Activated naive CD8-positive, alpha-beta T cell treated with anti-CD3 and anti-CD28 coated beads, Interleukin-2, amount 10 ng/mL, durations not matched to agents 7 days and 5 days (primary cell): Measurements from ENCODE around the gene NR2F6. TPM values are rescaled to one million over a fixed set of nuclear protein-coding genes. Genes with fewer than 3 reads are reported as not detected.
A peak's percentile ranks its signal among the peaks of the same experiment; 100 is the strongest.
"Not testable (repeated sequence)": the region's sequence is repeated elsewhere in the genome, so short reads cannot be mapped to it uniquely, and the experiment has no call there.

Source experiments
- ATAC-seq: fragments of 150-1000 bp; cut with Tn5 transposase; one replicate; pipeline ENCODE4 v1.10.0; 2021; ENCODE audit warnings: low read depth, moderate library complexity
- POLR2A ChIA-PET: fragments of 350-600 bp; sonication (Branson Sonifier 250); formaldehyde crosslinking; loops from one replicate; lab custom pipeline; 2021; ENCODE audit warnings: antibody characterized with exemption; lab: Charles Lee
- DNase-seq: peaks from one replicate; pipeline ENCODE4 v3.0.0; 2021
- H3K27ac Mint-ChIP-seq: one replicate; pipeline ENCODE4 v1.8.0; 2022; ENCODE audit warnings: mild to moderate bottlenecking, mixed read lengths
- H3K27me3 Mint-ChIP-seq: one replicate; pipeline ENCODE4 v1.8.0; 2022; ENCODE audit warnings: mild to moderate bottlenecking, moderate library complexity, mixed read lengths
- H3K36me3 Mint-ChIP-seq: one replicate; pipeline ENCODE4 v1.8.0; 2021; ENCODE audit warnings: mild to moderate bottlenecking, mixed read lengths
- H3K4me1 Mint-ChIP-seq: one replicate; pipeline ENCODE4 v1.8.0; 2021; ENCODE audit warnings: mixed read lengths
- H3K4me3 Mint-ChIP-seq: one replicate; pipeline ENCODE4 v1.8.0; 2022; ENCODE audit warnings: mild to moderate bottlenecking, moderate library complexity, mixed read lengths
- H3K9me3 Mint-ChIP-seq: one replicate; pipeline ENCODE4 v1.8.0; 2021; ENCODE audit warnings: mixed read lengths
- total RNA-seq, 2 experiments: library from RNA; stranded (reverse); gene quantifications; one replicate each; pipeline ENCODE4 v1.2.3, GENCODE V29; 2021

NR2F6 gene
- total RNA-seq, 2 experiments from 2014 or later, result 2.3 to 3.0 TPM

- Mint-ChIP-seq H3K4me1 (peaks cover 9% of the 10 kb centered on the region), H3K36me3 (peaks cover 22% of the 10 kb centered on the region)
- POLR2A ChIA-PET, result no interaction called here
Observed at GRCh38 chr19:17209126-17210036, 36.3 kb downstream of the NR2F6 start.

GRCh38 chr19:17206736-17207581 lies 38.8 kb downstream of the NR2F6 start:
- Mint-ChIP-seq H3K4me3 (no peak overlapping the region), H3K27ac (no peak overlapping the region)

More at GRCh38 chr19:17209126-17210036, 36.3 kb downstream of the NR2F6 start:
- DNase-seq (peak; percentile 55), ATAC-seq (peak; percentile 38)
- Mint-ChIP-seq H3K27ac (no peak overlapping the region), H3K27me3 (no peaks in the 10 kb centered on the region), H3K4me3 (no peak overlapping the region), H3K9me3 (no peaks in the 10 kb centered on the region)

GRCh38 chr19:17205237-17206140 lies 40.2 kb downstream of the NR2F6 start:
- H3K27me3 Mint-ChIP-seq, result no peaks in the 10 kb centered on the region
- DNase-seq, result peak; percentile 52
- POLR2A ChIA-PET, result interaction anchor here (1.0 to 3.4 kb wide), 2 partner anchors 10 to 76 kb away, joined by 3 to 15 read pairs; partner anchors contain the start of gene USE1
- peaks cover 48% of the 10 kb centered on the region for H3K36me3 Mint-ChIP-seq
- ATAC-seq, result peak; percentile 69
- H3K4me1 Mint-ChIP-seq, result peaks cover 7% of the 10 kb centered on the region
- H3K4me3 Mint-ChIP-seq, result no peak overlapping the region
- H3K9me3 Mint-ChIP-seq, result no peaks in the 10 kb centered on the region
- no peak overlapping the region for H3K27ac Mint-ChIP-seq

More at GRCh38 chr19:17206736-17207581, 38.8 kb downstream of the NR2F6 start:
- Mint-ChIP-seq H3K27me3 (no peaks in the 10 kb centered on the region), H3K36me3 (peaks cover 37% of the 10 kb centered on the region), H3K4me1 (peaks cover 7% of the 10 kb centered on the region), H3K9me3 (no peaks in the 10 kb centered on the region)
- ATAC-seq (no peak), DNase-seq (no peak)
- POLR2A ChIA-PET, result interaction anchor here (1.5 to 3.4 kb wide), 2 partner anchors 8 to 29 kb away, joined by 3 to 15 read pairs; partner anchors contain the start of gene USE1

- DNase-seq (no peak), ATAC-seq (no peak)
- no peak overlapping the region for H3K27ac Mint-ChIP-seq
- H3K4me1 Mint-ChIP-seq, result no peaks in the 10 kb centered on the region
- H3K4me3 Mint-ChIP-seq, result no peak overlapping the region
- no peaks in the 10 kb centered on the region for H3K27me3 Mint-ChIP-seq
- POLR2A ChIA-PET, result interaction anchor here (0.7 kb wide), 1 partner anchor 32 kb away, joined by 3 read pairs; no protein-coding TSS in a partner anchor
- H3K9me3 Mint-ChIP-seq, result no peaks in the 10 kb centered on the region
- H3K36me3 Mint-ChIP-seq, result peaks cover 53% of the 10 kb centered on the region
Observed at GRCh38 chr19:17202713-17203112, 43.0 kb downstream of the NR2F6 start.

- no peak for DNase-seq
- no peak overlapping the region for H3K27ac Mint-ChIP-seq
- H3K9me3 Mint-ChIP-seq, result no peaks in the 10 kb centered on the region
- no peak for ATAC-seq
- peaks cover 56% of the 10 kb centered on the region for H3K36me3 Mint-ChIP-seq
- no peak overlapping the region for H3K4me3 Mint-ChIP-seq
- no peaks in the 10 kb centered on the region for H3K27me3 Mint-ChIP-seq
- peaks cover under 1% of the 10 kb centered on the region for H3K4me1 Mint-ChIP-seq
- POLR2A ChIA-PET, result no interaction called here
Observed at GRCh38 chr19:17202249-17202648, 43.5 kb downstream of the NR2F6 start.

- DNase-seq, result no peak
- Mint-ChIP-seq H3K27me3 (no peaks in the 10 kb centered on the region), H3K36me3 (peaks cover 63% of the 10 kb centered on the region), H3K4me1 (peaks cover 6% of the 10 kb centered on the region), H3K4me3 (no peak overlapping the region), H3K9me3 (no peaks in the 10 kb centered on the region), H3K27ac (no peak overlapping the region)
- no peak for ATAC-seq
- POLR2A ChIA-PET, result interaction anchor here (1.1 kb wide), 1 partner anchor 11 kb away, joined by 3 read pairs; no protein-coding TSS in a partner anchor
Observed at GRCh38 chr19:17200408-17201079, 45.2 kb downstream of the NR2F6 start.

GRCh38 chr19:17197666-17198065 lies 48.1 kb downstream of the NR2F6 start:
- Mint-ChIP-seq H3K27ac (no peak overlapping the region), H3K27me3 (no peaks in the 10 kb centered on the region), H3K4me3 (no peak overlapping the region), H3K36me3 (peaks cover 53% of the 10 kb centered on the region), H3K4me1 (peaks cover 6% of the 10 kb centered on the region), H3K9me3 (no peaks in the 10 kb centered on the region)
- DNase-seq (no peak), ATAC-seq (no peak)
- POLR2A ChIA-PET, result no interaction called here

GRCh38 chr19:17196610-17197009 lies 49.1 kb downstream of the NR2F6 start:
- POLR2A ChIA-PET, result interaction anchor here (0.7 kb wide), 1 partner anchor 14 kb away, joined by 3 read pairs; no protein-coding TSS in a partner anchor
- DNase-seq (no peak), ATAC-seq (no peak)
- Mint-ChIP-seq H3K27me3 (no peaks in the 10 kb centered on the region), H3K4me1 (peaks cover 6% of the 10 kb centered on the region), H3K9me3 (no peaks in the 10 kb centered on the region), H3K36me3 (peaks cover 43% of the 10 kb centered on the region), H3K27ac (peak overlapping the region; percentile 4), H3K4me3 (no peak overlapping the region)

- DNase-seq, result no peak
- Mint-ChIP-seq H3K36me3 (peaks cover 42% of the 10 kb centered on the region), H3K4me3 (no peak overlapping the region), H3K4me1 (peaks cover 6% of the 10 kb centered on the region), H3K27me3 (no peaks in the 10 kb centered on the region), H3K9me3 (no peaks in the 10 kb centered on the region), H3K27ac (no peak overlapping the region)
- POLR2A ChIA-PET, result no interaction called here
- no peak for ATAC-seq
Observed at GRCh38 chr19:17195106-17195505, 50.6 kb downstream of the NR2F6 start.

- Mint-ChIP-seq H3K4me3 (no peak overlapping the region), H3K4me1 (peaks cover 6% of the 10 kb centered on the region), H3K9me3 (no peaks in the 10 kb centered on the region), H3K27ac (no peak overlapping the region), H3K27me3 (no peaks in the 10 kb centered on the region), H3K36me3 (peaks cover 40% of the 10 kb centered on the region)
- no peak for DNase-seq
- POLR2A ChIA-PET, result no interaction called here
- no peak for ATAC-seq
Observed at GRCh38 chr19:17194608-17195007, 51.1 kb downstream of the NR2F6 start.

- H3K4me1 Mint-ChIP-seq, result peaks cover 6% of the 10 kb centered on the region
- H3K27me3 Mint-ChIP-seq, result no peaks in the 10 kb centered on the region
- DNase-seq (no peak), ATAC-seq (no peak)
- no peaks in the 10 kb centered on the region for H3K9me3 Mint-ChIP-seq
- no peak overlapping the region for H3K4me3 Mint-ChIP-seq
- peaks cover 33% of the 10 kb centered on the region for H3K36me3 Mint-ChIP-seq
- POLR2A ChIA-PET, result no interaction called here
- H3K27ac Mint-ChIP-seq, result no peak overlapping the region
Observed at GRCh38 chr19:17192751-17193150, 53.0 kb downstream of the NR2F6 start.

GRCh38 chr19:17191736-17192135 lies 54.0 kb downstream of the NR2F6 start:
- peaks cover 32% of the 10 kb centered on the region for H3K36me3 Mint-ChIP-seq
- not testable (repeated sequence) for H3K4me3 Mint-ChIP-seq, DNase-seq, H3K27me3 Mint-ChIP-seq, H3K9me3 Mint-ChIP-seq, H3K27ac Mint-ChIP-seq, ATAC-seq, H3K4me1 Mint-ChIP-seq
- POLR2A ChIA-PET, result interaction anchor here (2.0 kb wide), 1 partner anchor 66 kb away, joined by 4 read pairs; no protein-coding TSS in a partner anchor
